Measurements from ENCODE around the gene LRP5.

GRCh38 chr11:68341557-68342458 lies 29.4 kb downstream of the LRP5 start:
- TF ChIP-seq POLR2A (IDR thresholded peaks at IDR 0.05) (no peak), CTCF (IDR thresholded peaks at IDR 0.05) (no peak)

All from testis (tissue), 2 donors.